ENCODE measurements around the gene ANKS6.
"Not testable (repeated sequence)": the region's sequence is repeated elsewhere in the genome, so short reads cannot be mapped to it uniquely, and the experiment has no call there.

ANKS6 gene

GRCh38 chr9:98684816-98685215 is 111.5 kb downstream of the ANKS6 start:
- H3K4me3 Mint-ChIP-seq; H3K36me3 Mint-ChIP-seq (ENCODE audit: low read depth); H3K27ac Mint-ChIP-seq; H3K4me1 Mint-ChIP-seq (ENCODE audit: low read depth); H3K27me3 Mint-ChIP-seq (ENCODE audit: low read depth); H3K9me3 Mint-ChIP-seq: not testable (repeated sequence)
